Measurements from ENCODE around the gene MOSPD2.

DNA sequence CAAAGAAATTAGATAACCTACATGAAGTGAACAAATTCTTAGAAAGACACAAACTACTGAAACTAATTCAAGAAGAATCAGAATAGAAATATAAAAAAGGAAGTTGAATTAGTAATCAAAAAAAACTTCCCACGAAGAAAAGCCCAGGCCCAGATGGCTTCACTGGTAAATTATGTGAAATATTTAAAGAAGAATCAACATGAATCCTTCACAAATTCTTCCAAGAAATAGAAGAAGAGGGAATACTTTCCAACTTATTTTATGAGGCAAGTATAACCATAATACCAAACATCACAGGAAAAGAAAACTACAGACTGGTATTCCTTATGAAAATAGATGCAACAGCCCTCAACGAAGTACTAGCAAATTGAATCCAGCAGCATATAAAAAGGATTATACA is 30.7 kb downstream of the MOSPD2 start:
- no peak for TF ChIP-seq POLR2A (IDR thresholded peaks at IDR 0.05)
- TF ChIP-seq, protein P1, sequence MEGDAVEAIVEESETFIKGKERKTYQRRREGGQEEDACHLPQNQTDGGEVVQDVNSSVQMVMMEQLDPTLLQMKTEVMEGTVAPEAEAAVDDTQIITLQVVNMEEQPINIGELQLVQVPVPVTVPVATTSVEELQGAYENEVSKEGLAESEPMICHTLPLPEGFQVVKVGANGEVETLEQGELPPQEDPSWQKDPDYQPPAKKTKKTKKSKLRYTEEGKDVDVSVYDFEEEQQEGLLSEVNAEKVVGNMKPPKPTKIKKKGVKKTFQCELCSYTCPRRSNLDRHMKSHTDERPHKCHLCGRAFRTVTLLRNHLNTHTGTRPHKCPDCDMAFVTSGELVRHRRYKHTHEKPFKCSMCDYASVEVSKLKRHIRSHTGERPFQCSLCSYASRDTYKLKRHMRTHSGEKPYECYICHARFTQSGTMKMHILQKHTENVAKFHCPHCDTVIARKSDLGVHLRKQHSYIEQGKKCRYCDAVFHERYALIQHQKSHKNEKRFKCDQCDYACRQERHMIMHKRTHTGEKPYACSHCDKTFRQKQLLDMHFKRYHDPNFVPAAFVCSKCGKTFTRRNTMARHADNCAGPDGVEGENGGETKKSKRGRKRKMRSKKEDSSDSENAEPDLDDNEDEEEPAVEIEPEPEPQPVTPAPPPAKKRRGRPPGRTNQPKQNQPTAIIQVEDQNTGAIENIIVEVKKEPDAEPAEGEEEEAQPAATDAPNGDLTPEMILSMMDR (IDR thresholded peaks at IDR 0.05): no peak

Measured in vagina (tissue), 2 donors.